ENCODE results near the gene WNK2. TPM values are rescaled to one million over a fixed set of nuclear protein-coding genes. Genes with fewer than 3 reads are reported as not detected.

The WNK2 gene
- total RNA-seq, 1 donor from 2014 or later: 218 TPM

DNA sequence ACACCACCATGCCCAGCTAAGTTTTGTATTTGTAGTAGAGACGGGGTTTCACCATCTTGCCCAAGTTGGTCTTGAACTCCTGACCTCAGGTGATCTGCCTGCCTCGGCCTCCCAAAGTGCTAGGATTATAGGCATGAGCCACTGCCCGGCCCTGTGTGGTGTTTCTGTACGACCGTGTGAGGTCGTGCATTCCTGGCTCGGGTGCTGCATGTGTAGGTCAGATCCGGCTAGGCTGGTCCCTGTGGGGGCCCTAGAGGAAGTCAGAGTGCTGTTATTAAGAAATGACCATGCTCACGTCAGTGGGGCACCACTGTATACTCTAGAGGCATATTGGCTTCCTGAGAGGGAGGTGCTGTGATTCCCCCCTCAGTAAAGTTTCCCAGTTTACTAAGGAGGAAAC is 13.7 kb downstream of the WNK2 start:
- Histone ChIP-seq H3K9me3 (replicated peaks) (no peaks in the 10 kb centered on the region), H3K36me3 (no peaks in the 10 kb centered on the region), H3K27ac (replicated peaks) (peak overlapping the region; percentile 94), H3K4me3 (no peak overlapping the region), H3K4me1 (peaks cover 94% of the 10 kb centered on the region), H3K27me3 (ENCODE audit: low read depth) (no peaks in the 10 kb centered on the region)
- TF ChIP-seq, protein P1, sequence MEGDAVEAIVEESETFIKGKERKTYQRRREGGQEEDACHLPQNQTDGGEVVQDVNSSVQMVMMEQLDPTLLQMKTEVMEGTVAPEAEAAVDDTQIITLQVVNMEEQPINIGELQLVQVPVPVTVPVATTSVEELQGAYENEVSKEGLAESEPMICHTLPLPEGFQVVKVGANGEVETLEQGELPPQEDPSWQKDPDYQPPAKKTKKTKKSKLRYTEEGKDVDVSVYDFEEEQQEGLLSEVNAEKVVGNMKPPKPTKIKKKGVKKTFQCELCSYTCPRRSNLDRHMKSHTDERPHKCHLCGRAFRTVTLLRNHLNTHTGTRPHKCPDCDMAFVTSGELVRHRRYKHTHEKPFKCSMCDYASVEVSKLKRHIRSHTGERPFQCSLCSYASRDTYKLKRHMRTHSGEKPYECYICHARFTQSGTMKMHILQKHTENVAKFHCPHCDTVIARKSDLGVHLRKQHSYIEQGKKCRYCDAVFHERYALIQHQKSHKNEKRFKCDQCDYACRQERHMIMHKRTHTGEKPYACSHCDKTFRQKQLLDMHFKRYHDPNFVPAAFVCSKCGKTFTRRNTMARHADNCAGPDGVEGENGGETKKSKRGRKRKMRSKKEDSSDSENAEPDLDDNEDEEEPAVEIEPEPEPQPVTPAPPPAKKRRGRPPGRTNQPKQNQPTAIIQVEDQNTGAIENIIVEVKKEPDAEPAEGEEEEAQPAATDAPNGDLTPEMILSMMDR (IDR thresholded peaks at IDR 0.05; ENCODE audit: borderline replicate concordance): no peak
- intact Hi-C loops (cut with micrococcal nuclease): no loop called here
- no peak for DNase-seq

DNA sequence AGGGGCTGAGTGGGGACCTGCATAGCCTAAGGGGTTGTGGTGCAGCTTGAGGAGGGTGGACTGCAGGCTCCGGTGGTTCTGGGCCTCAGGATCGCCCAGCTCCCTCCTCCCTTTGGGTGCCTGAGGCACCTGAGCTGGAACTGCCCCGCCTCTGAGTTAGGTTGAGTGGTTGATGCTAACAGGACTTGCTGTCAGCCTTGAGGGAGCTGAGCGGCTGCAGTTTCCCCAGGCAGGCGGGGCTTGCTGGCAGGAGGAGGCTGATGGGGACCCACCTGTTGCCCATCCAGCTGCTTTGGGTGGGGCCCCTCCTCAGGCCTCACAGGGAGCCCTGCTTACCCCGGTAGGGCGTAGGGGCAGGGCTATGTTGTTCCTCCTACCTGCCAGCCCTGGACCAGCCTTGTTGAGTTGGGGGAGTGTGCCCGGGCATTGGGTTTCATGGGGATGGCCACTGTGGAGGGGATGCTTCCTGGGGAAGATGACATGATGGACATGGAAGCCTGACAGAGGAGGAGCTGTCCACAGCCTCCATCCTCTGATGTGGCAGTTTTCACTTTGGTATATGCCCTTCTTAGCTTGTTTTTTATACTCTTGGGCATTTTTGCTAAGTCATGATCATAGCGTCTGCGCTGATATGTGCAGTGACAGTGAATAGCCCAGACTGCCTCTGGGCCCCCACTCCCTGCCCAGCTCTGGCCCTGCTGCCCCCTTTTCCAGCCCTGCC is 14.3 kb downstream of the WNK2 start:
- no peak for DNase-seq
- no peaks in the 10 kb centered on the region for H3K36me3 ChIP-seq
- H3K27ac ChIP-seq (replicated peaks): peak overlapping the region; percentile 94
- no peaks in the 10 kb centered on the region for H3K9me3 ChIP-seq (replicated peaks)
- no peak overlapping the region for H3K4me3 ChIP-seq
- H3K27me3 ChIP-seq (ENCODE audit: low read depth): no peaks in the 10 kb centered on the region
- TF ChIP-seq, protein P1 (IDR thresholded peaks at IDR 0.05; ENCODE audit: borderline replicate concordance): no peak
- peaks cover 94% of the 10 kb centered on the region for H3K4me1 ChIP-seq
- intact Hi-C loops (cut with micrococcal nuclease): no loop called here

DNA sequence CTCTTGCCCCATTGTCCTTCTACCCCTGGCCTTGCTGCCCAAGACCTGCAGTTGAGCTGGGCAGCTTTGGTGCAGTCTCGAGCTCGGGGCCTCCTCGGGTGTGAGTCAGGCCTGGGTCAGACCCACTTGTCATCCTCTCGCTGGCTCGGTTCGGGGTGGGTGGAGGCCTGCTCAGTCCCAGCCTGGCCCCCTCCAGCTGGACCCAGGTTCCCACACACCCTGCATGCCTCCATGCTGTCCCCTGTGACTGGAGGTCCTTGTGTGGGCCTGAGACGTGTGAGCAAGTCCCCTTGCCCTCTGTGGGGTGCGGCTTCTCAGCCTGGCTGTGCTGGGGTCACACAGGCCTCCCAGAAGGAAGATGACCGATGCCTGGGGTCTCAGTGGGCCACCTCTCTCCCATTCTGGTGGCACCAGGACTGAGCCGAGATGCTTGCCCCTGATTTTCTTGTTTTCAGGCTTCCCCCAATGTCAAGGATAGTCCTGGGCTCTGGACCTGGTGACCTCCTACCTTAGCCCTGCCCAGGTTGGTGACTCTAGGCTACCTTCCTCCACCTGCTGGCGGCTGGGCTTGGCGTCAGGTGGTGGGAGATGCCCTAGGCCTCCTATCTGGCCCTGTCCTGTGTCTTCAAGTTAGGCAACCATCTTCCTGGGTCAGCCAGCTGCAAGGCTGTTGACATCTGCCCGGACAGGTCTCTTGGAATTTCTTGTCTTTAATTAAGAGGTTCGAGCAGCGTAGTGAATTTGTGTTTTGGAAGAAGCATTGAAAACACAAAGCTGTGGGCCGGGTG is 15.1 kb downstream of the WNK2 start:
- Histone ChIP-seq H3K36me3 (no peaks in the 10 kb centered on the region), H3K27me3 (ENCODE audit: low read depth) (no peaks in the 10 kb centered on the region), H3K4me1 (peaks cover 94% of the 10 kb centered on the region), H3K27ac (replicated peaks) (peak overlapping the region; percentile 94), H3K9me3 (replicated peaks) (no peaks in the 10 kb centered on the region), H3K4me3 (no peak overlapping the region)
- intact Hi-C loops (cut with micrococcal nuclease): no loop called here
- TF ChIP-seq, protein P1 (IDR thresholded peaks at IDR 0.05; ENCODE audit: borderline replicate concordance): no peak
- DNase-seq: no peak

DNA sequence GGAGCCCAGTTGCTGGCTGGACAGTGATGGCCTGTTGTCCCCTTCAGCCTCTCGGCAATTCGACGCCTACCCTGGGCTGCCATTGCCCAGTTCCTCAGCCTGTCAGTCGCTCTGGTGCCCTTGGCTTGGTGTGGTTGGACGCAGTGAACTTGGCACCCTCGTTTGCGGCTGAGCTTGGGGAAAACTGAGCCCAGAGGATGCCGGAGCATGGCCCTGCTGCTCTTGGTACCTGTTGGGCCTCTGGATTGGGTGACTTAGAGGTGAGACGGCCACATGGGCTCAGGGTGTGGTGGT is 16.5 kb downstream of the WNK2 start:
- no peaks in the 10 kb centered on the region for H3K27me3 ChIP-seq (ENCODE audit: low read depth)
- no peak for DNase-seq
- TF ChIP-seq, protein P1 (IDR thresholded peaks at IDR 0.05; ENCODE audit: borderline replicate concordance): no peak
- H3K36me3 ChIP-seq: no peaks in the 10 kb centered on the region
- intact Hi-C loops (cut with micrococcal nuclease): no loop called here
- H3K4me3 ChIP-seq: no peak overlapping the region
- no peaks in the 10 kb centered on the region for H3K9me3 ChIP-seq (replicated peaks)
- peaks cover 94% of the 10 kb centered on the region for H3K4me1 ChIP-seq
- peak overlapping the region; percentile 94 for H3K27ac ChIP-seq (replicated peaks)

DNA sequence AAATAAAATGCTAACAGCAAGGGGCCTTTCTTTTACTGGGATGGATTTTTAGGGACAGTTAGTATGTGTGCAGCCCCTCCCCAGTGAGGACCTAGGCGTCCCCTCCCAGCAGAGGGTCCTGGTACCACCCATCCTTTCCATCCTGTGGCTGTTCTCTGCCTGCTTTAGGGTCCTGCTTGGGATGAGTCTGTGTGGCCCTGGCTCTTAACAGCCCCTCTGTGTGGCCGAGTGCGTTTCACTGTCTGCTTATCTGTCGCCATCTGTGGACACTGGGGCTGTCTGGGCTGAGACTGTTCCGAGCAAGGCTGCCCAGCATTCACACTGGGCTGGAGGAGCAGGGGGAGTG is 17.0 kb downstream of the WNK2 start:
- no peaks in the 10 kb centered on the region for H3K9me3 ChIP-seq (replicated peaks)
- H3K36me3 ChIP-seq: no peaks in the 10 kb centered on the region
- no peaks in the 10 kb centered on the region for H3K27me3 ChIP-seq (ENCODE audit: low read depth)
- intact Hi-C loops (cut with micrococcal nuclease): no loop called here
- DNase-seq: no peak
- H3K27ac ChIP-seq (replicated peaks): peak overlapping the region; percentile 94
- H3K4me1 ChIP-seq: peaks cover 94% of the 10 kb centered on the region
- TF ChIP-seq, protein P1 (IDR thresholded peaks at IDR 0.05; ENCODE audit: borderline replicate concordance): no peak
- peak overlapping the region; percentile 9 for H3K4me3 ChIP-seq

Data from left ventricle myocardium inferior (tissue), 1 donor.